COLO829 (cell line): Measurements from ENCODE around the gene ATP8A2.

Experiments
- DNase-seq: peaks from one replicate; pipeline ENCODE4 v3.0.0; 2012; ENCODE audit warnings: low spot score

The ATP8A2 gene

GRCh38 chr13:26015271-26016125 is 643.7 kb downstream of the ATP8A2 start:
- no peak for DNase-seq

- no peak for DNase-seq
Observed at GRCh38 chr13:26016189-26016588, 644.4 kb downstream of the ATP8A2 start.

GRCh38 chr13:26017196-26017921 is 645.6 kb downstream of the ATP8A2 start:
- no peak for DNase-seq

- no peak for DNase-seq
Observed at GRCh38 chr13:26017932-26018665, 646.3 kb downstream of the ATP8A2 start.

GRCh38 chr13:26019251-26019650 is 647.5 kb downstream of the ATP8A2 start:
- DNase-seq, result no peak

GRCh38 chr13:26019881-26020870 is 648.4 kb downstream of the ATP8A2 start:
- no peak for DNase-seq

- no peak for DNase-seq
Observed at GRCh38 chr13:26020891-26021290, 649.1 kb downstream of the ATP8A2 start.

GRCh38 chr13:26021516-26021915 is 649.7 kb downstream of the ATP8A2 start:
- no peak for DNase-seq

GRCh38 chr13:26021956-26022355 is 650.2 kb downstream of the ATP8A2 start:
- no peak for DNase-seq

GRCh38 chr13:26022538-26023292 is 650.9 kb downstream of the ATP8A2 start:
- DNase-seq, result no peak

GRCh38 chr13:26024558-26024957 is 652.8 kb downstream of the ATP8A2 start:
- DNase-seq, result no peak

GRCh38 chr13:26025196-26025595 is 653.4 kb downstream of the ATP8A2 start:
- DNase-seq, result no peak

GRCh38 chr13:26025771-26026170 is 654.0 kb downstream of the ATP8A2 start:
- DNase-seq, result no peak

GRCh38 chr13:26026211-26026610 is 654.4 kb downstream of the ATP8A2 start:
- DNase-seq, result no peak

- no peak for DNase-seq
Observed at GRCh38 chr13:26029581-26030136, 657.9 kb downstream of the ATP8A2 start.

- DNase-seq, result no peak
Observed at GRCh38 chr13:26030331-26030730, 658.6 kb downstream of the ATP8A2 start.

GRCh38 chr13:26034018-26034417 is 662.2 kb downstream of the ATP8A2 start:
- DNase-seq, result no peak

- DNase-seq, result no peak
Observed at GRCh38 chr13:26036383-26036782, 664.6 kb downstream of the ATP8A2 start.

- no peak for DNase-seq
Observed at GRCh38 chr13:26037302-26037701, 665.5 kb downstream of the ATP8A2 start.

- no peak for DNase-seq
Observed at GRCh38 chr13:26038931-26039475, 667.2 kb downstream of the ATP8A2 start.
